ENCODE results near the gene OGFRL1. TPM values are rescaled to one million over a fixed set of nuclear protein-coding genes. Genes with fewer than 3 reads are reported as not detected.

Gene OGFRL1
- total RNA-seq, 1 donor from 2014 or later: 9.4 TPM

GRCh38 chr6:71292001-71292400, 3.4 kb downstream of the OGFRL1 start:
- no peak overlapping the region for H3K27ac Mint-ChIP-seq
- no peaks in the 10 kb centered on the region for H3K27me3 Mint-ChIP-seq
- H3K4me3 Mint-ChIP-seq (ENCODE audit: low read depth): no peak overlapping the region
- no peak for DNase-seq (ENCODE audit: low spot score, unreplicated experiment)
- H3K36me3 Mint-ChIP-seq (ENCODE audit: insufficient read depth): peaks cover 14% of the 10 kb centered on the region
- no peaks in the 10 kb centered on the region for H3K9me3 Mint-ChIP-seq (ENCODE audit: low read depth)
- peaks cover 24% of the 10 kb centered on the region for H3K4me1 Mint-ChIP-seq (ENCODE audit: low read depth)
- TF ChIP-seq CTCF (IDR thresholded peaks at IDR 0.05; ENCODE audit: unreplicated experiment): no peak

- Mint-ChIP-seq H3K4me1 (ENCODE audit: low read depth) (peaks cover 24% of the 10 kb centered on the region), H3K9me3 (ENCODE audit: low read depth) (no peaks in the 10 kb centered on the region), H3K4me3 (ENCODE audit: low read depth) (no peak overlapping the region), H3K27ac (no peak overlapping the region), H3K36me3 (ENCODE audit: insufficient read depth) (peaks cover 16% of the 10 kb centered on the region), H3K27me3 (no peaks in the 10 kb centered on the region)
- no peak for TF ChIP-seq CTCF (IDR thresholded peaks at IDR 0.05; ENCODE audit: unreplicated experiment)
- no peak for DNase-seq (ENCODE audit: low spot score, unreplicated experiment)
These were observed 5.5 kb downstream of the OGFRL1 start for GRCh38 chr6:71294121-71294523.

- H3K4me3 Mint-ChIP-seq (ENCODE audit: low read depth): no peak overlapping the region
- no peaks in the 10 kb centered on the region for H3K27me3 Mint-ChIP-seq
- DNase-seq (ENCODE audit: low spot score, unreplicated experiment): no peak
- H3K36me3 Mint-ChIP-seq (ENCODE audit: insufficient read depth): peaks cover 19% of the 10 kb centered on the region
- H3K4me1 Mint-ChIP-seq (ENCODE audit: low read depth): no peaks in the 10 kb centered on the region
- no peaks in the 10 kb centered on the region for H3K9me3 Mint-ChIP-seq (ENCODE audit: low read depth)
- TF ChIP-seq CTCF (IDR thresholded peaks at IDR 0.05; ENCODE audit: unreplicated experiment): no peak
- H3K27ac Mint-ChIP-seq: no peak overlapping the region
These were observed 9.8 kb downstream of the OGFRL1 start for GRCh38 chr6:71298459-71298858.

GRCh38 chr6:71299541-71300470, 11.2 kb downstream of the OGFRL1 start:
- Mint-ChIP-seq H3K27ac (no peak overlapping the region), H3K27me3 (no peaks in the 10 kb centered on the region), H3K4me1 (ENCODE audit: low read depth) (no peaks in the 10 kb centered on the region), H3K9me3 (ENCODE audit: low read depth) (no peaks in the 10 kb centered on the region), H3K4me3 (ENCODE audit: low read depth) (no peak overlapping the region), H3K36me3 (ENCODE audit: insufficient read depth) (peaks cover 12% of the 10 kb centered on the region)
- no peak for TF ChIP-seq CTCF (IDR thresholded peaks at IDR 0.05; ENCODE audit: unreplicated experiment)
- DNase-seq (ENCODE audit: low spot score, unreplicated experiment): no peak

GRCh38 chr6:71300561-71301168, 12.1 kb downstream of the OGFRL1 start:
- Mint-ChIP-seq H3K4me3 (ENCODE audit: low read depth) (no peak overlapping the region), H3K27me3 (no peaks in the 10 kb centered on the region), H3K9me3 (ENCODE audit: low read depth) (no peaks in the 10 kb centered on the region), H3K27ac (no peak overlapping the region), H3K4me1 (ENCODE audit: low read depth) (no peaks in the 10 kb centered on the region), H3K36me3 (ENCODE audit: insufficient read depth) (peaks cover 9% of the 10 kb centered on the region)
- DNase-seq (ENCODE audit: low spot score, unreplicated experiment): no peak
- TF ChIP-seq CTCF (IDR thresholded peaks at IDR 0.05; ENCODE audit: unreplicated experiment): no peak

All from progenitor cell of endocrine pancreas (in vitro differentiated cells).